NCI-H526 (cell line): ENCODE results near the gene MYO3B.
"Not testable (repeated sequence)": the region's sequence is repeated elsewhere in the genome, so short reads cannot be mapped to it uniquely, and the experiment has no call there.

ENCODE experiments used
- DNase-seq, 2 experiments: peaks; one replicate each; lab custom pipeline; 2025; lab: John Stamatoyannopoulos, UW

Gene MYO3B

DNA sequence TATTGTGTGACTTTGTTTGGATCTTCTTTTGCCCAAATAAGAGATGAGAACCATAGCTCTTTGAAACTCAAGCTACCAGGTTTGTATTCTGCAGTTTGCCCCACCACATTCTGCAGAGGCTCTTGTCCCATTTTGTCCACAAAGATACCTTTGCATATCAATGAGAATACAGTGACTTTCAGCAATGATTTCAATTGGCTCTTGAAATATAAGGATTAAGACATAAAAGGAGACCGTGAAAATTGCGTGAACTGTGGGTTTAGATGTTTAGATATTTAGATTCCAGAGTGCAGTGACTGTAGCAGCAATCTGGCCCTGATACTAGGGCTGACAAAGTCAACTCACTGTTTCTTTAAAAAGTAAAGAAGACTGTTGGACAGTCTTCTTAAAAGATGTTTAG lies 390.6 kb downstream of the MYO3B start:
- no peak for DNase-seq

DNA sequence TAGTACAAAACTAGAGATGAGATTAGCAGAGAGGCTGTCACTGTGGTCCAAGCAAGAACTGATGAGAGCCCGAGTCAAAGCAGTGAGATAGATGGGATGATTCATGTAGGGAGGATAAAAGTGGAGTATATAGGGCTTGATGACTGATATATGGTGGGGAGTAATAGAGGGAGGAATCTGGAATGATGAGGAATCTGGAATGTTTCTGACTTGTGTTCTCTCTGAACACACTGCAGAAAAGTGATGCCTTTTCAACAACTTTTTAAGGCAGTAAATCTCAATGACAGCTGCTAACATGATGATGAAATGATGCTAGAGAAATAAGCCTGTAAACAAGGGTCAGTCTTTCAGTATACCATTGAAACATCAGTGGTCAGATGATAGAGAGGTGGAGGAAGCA lies 393.7 kb downstream of the MYO3B start:
- DNase-seq: no peak

DNA sequence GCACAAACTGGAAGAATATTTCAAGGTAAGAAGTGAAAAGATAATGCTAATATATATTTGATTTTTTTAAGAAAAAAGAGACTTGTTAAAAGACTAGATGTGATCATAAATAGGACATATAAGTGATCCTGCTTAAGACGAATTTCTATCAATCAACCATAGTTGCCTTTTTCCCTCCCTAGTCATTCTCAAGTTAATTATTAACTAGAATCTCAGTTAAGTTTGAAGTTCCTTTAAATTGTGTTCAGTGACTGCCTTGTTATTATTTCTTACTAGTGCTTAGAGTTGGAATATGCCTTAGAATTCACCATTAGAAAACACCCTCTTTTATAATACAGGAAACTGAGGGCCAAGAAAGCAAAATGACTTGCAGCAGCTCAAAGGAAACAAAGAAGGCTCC lies 395.7 kb downstream of the MYO3B start:
- DNase-seq: no peak

DNA sequence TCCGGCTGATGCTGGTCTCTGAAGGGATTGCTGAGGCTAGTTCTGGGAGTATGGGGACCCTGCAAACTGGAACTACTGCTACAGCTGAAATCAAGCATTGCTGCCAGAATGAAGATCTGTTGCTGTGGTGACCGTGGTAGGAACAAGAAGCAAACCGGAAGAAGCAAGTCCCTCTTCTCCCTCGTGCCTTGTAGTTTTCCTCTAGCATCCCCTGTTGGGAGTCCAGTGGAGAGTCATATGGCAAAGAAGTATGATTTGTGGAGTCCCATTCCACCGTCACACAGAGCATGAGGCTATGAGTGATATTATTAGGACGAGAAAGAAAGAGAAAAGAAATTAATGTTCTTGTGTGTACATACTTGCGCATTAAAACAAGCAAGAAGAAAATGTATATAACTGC lies 398.3 kb downstream of the MYO3B start:
- DNase-seq: no peak

DNA sequence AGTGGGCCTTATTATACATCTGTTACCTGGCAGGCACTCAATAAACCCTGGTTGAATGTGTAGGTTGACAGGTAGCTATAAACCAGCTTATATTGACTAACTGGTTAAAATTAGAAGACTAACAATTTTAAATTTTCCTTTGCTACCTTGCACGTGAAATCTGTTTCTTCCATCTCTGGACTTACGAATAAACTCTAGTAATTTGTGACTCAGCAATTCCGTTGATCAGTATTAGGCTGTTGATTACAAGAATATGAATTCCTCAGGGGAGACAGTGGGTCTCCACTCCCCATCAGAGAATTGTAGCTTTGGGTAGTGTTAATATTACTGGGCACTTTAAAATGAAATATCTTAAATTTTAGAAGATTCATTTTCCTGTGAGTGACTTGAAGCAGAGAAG lies 399.4 kb downstream of the MYO3B start:
- DNase-seq: no peak

DNA sequence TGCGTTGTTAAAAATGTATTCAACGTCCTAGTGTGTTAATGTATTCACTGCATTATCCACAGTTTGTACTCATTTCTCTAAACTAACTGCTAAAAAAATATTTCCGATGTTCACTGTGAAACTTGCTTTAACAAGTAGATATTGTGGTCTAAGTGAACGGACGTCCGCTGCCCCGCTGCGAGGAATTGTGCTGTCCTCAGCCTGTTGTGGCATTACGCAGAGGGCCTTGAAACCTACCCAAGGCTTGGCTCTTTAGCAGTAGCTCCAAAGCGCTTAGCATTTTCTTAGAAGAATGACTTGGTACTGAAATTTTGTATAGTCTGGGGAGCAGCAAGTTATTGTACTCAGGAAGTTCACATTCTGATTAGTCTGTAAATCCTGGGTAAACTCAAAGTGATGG lies 400.7 kb downstream of the MYO3B start:
- no peak for DNase-seq

DNA sequence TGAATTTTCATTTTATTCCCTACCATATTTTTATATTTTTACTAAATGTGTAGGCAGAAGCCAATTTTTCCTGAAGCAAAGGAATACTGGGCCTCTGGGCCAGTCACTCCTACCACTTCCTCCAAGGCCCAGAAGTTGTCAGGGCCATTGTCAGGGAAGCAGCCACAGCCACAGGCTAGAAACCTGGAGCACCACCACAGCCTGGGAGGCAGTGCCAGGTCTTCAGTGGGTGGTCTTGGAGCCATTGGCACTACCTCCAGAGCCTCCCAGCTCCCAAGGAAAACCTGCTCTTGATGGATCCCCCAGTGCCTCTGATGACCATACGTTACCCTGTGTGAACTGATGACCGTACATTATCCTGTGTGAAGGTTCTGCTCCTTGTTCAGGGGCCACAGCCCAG lies 401.6 kb downstream of the MYO3B start:
- no peak for DNase-seq

DNA sequence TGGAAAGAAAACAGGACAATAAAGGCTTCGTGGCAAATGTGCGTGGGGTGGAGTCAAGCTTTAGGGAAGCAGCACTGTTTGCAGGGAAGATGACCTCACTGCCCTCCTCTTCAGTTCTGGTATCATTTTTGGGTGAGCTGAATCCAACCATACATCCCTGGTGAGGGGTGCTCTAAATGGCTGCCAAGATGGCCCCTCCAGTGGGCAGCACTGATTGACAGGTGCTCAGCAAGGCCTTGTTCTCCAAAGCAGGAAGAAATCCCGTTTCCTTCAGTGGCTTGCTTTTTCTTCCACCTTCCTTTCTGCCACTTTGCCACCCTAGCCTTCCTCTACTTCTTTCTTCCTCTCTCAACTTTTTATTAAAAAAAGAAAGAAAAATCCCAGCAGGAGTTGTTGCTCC lies 404.4 kb downstream of the MYO3B start:
- no peak for DNase-seq

DNA sequence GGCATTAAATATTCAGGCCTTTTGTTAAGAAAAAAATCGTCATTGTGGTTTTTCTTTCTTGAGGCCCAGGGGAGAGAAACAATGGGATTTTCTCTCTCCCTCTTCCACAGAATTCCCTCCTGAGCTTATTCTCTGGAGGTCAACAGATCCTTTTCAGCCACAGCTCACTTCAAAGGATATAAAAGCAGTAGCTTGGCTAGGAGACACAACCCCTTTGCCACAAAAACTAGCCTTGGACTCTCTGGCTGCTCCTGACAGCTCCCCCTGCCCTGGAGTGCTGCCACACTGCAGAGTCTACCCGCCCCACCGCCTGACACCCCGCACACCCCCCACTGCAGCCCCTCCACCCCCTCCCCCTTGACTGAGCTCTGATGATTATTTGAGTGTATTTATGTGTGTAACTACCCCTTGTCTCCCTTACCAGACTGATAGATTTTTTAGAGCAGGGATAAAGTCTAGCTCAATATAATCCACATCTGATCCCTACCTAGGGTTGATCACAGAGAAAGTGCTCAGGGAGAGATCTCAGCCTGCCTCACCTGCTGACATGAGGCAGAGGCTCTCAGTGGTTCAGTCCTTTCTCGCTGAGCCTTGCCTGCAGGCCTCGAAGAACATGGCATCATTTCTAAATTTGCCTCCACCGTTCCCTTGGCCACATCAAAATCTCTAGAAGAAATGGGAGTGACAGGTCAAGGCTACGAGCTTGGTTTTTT lies 405.0 kb downstream of the MYO3B start:
- DNase-seq: no peak

DNA sequence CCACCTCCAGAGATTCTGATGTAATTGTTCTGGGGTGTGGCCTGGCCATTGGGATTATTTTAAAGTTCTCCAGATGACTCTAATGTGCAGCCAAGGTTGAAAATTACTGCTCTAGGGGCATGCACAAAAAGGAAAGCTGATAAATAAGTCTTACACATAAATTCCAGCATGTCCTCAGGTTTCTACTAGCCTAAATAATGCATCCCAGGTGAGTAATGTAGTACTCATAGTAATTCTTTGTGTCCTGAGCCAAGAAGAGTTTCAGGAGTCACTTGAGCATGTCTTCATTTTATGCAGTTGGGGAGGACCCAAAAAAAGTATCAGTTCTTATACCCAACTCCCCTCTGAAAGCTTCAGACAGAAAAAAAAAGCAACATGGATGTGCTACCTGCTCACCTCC lies 407.1 kb downstream of the MYO3B start:
- no peak for DNase-seq

DNA sequence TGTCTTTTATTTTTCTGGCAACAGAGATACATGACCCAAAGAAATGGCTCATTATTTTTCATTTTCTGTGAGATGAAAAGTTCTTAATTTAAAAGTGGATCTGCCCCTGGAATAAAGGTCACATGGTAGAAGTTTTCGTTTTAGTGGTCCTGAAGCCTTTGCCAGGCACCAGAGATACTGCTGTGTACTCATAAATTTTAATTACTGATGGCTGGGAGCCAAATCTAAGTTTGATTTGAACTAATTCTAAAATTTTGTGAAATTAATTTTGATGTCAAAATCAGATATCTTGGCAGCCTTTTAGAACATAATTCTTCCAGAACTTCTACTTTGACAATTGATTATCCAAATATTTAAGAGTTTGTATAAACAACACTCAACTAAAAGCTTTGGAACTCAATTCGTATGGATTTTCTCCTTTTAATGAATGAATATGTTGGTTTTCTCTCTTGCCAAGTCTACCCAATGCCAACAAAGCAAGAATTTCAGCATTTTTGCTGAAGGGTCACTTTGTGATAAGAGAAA lies 408.7 kb downstream of the MYO3B start:
- DNase-seq: no peak

DNA sequence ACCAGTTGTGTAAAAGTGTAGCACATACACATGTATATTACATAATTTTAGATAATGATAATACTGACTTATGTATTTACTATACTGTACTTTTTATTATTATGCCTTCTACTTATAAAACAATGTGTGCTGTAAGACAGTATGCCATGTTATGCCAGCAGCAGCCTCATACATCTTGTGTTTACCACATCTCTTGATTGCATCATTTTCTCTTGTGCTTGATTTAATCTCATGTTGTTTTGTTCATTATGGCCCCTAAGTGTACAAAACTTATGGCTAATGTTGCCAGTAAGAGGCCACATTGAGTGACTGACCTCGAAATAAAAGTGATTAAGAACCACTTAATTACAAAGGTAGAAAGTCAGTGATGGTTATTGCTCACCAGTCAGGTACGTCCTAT lies 409.2 kb downstream of the MYO3B start:
- no peak for DNase-seq

DNA sequence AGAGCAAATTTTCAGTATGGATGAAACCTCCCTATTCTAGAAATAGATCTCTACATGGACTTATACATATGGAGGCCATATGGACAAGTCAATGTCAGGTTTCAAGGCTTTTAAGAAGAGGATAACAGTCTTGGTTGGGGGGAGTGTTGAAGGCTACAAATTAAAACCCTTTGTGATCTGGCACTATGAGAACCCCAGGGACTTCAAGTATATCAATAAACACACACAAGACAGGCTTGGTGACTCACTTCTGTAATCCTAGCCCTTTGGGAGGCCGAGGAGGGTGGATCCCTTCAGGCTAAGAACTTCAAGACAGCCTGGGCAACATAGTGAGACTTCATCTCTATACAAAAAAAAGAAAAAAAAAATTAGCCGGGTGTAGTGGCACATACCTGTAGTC lies 410.0 kb downstream of the MYO3B start:
- no peak for DNase-seq

DNA sequence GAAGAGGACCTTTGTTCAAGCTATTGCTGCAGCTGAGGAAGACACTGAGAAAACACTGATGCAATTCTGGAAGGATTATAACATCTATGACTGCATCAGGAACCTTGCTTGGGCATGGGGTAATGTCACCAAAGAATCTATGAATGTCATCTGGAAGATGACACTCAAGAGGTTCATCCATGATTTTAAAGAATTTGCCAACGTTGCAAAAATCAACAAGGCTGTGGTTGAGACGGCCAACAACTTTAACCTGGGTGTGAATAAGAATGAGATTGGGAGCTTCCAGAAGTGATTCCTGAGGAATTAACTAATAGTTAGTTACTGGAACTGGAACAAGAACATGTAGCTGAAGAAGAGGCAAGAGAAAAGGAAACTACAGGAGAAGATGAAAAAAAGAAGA lies 410.8 kb downstream of the MYO3B start:
- DNase-seq: no peak

DNA sequence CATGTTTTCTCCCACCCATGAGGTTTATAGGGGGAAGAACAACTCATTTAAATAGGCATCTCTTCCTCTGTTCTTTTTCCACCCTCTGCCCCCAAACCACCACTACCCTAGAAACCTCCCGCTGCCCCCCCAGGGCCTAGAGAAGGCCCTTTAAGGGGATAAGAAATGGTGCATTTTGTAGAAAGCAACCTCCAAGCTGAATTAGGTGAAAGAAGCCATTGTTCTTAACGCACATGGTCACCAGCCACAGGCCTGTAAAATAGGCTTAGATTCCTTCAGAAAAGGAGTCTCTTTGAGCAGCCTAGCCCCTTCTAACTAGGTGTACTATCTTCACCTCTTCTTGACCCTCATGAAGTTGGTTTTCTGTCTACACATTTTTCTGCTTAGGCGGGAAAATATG lies 418.6 kb downstream of the MYO3B start:
- no peak for DNase-seq

DNA sequence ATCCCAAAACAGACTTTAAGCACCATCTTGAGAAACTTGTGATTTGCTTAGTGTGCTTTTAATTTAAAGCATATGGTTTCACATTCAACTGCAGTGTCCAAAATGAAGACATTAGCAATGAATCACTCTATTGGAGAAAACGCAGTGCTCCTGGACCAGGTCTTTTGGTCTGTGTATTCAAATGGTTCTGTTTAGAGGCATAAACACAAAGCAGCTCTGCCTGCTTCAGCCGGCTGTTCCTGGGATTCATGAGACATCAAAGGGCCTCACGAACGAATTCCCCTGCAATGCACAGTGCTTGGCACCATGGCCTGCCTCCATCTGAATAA lies 420.1 kb downstream of the MYO3B start:
- no peak for DNase-seq

DNA sequence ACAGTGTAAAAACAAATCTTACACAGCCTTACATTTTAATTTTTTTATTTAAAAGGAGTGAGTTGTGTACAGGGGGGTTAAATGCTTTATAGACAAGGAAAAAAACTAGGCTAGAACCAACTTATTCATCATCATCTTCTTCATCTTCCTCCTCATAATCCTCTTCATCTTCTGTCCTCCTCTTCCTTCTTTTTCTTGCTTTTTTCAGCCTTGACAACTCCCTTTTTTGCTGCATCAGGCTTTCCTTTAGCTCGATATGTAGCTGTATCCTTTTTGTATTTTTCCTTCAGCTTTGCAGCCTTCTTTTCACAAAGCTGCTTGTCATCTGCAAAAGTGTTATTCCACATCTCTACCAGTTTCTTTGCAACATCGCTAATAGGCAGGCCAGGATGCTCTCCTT lies 423.5 kb downstream of the MYO3B start:
- no peak for DNase-seq

DNA sequence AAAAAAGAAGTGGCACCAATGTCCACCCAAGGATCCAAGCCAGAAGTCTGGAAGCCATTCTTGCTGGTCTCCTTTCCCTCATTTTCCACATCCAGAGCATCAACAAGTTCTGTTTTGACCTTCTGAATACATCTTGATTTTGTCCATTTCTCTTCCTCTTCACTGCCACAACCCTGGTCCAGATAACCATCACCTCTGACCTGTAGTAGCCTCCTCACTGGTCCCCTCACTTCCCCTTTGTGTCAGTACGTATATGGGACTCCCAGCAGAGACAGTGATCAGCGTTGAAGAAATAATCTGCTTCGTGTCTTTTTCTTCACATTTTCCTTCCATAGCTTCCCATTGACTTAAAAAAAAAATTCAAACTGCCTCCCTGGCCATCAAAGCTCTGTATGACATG lies 427.9 kb downstream of the MYO3B start:
- no peak for DNase-seq

DNA sequence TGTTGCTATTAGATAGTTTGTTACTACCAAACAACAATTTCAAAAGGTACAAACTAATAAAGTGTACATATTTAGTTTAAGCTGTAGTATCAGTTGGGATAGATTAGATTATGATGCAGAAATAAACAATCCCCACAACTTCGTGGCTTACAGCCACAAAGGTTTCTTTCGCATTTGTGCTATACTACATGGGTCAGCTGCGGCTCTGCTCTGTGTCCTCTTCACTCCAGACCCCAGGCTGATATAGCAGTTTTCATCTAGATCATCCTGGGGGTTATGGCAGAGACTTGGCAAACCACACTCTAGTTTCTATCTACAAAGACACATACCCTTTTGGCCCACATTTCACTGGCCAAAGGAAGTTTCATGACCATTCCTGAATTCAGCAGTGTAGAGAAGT lies 429.2 kb downstream of the MYO3B start:
- no peak for DNase-seq

DNA sequence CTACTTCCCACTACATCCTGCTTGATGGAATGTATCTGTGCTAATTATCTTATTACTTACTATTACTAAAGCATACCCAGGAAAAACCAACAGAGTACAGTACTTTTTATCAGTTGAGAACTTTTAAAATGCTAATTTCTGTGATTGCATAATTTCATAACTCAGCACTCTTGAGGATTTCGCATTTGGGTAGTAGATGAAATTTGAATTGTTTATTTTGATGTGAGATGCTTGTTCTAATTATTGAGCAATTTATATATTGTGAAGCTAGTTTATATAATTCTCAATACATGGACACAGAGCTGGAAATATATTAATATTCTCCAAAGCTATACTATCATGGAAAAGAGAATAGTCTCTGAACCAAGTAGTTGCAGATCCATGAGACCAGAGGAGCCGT lies 432.7 kb downstream of the MYO3B start:
- no peak for DNase-seq

DNA sequence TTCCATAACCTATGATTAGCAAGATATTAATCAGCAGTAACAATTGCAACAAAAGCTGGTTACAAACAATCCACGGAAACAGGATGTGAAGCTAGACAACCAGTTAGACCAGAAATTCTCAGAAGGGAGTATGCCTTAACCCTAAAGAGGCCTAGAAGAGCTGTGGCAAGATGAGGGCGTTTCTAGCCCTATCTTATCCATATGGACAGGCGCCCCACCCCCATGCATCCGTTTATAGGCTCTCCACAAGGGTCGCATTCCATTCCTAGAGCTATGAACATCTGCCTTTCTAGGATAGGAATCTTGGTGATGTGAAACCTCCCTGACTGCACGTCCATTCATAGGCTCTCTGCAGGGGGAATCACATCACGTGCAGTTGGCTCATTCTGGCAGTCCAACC lies 441.0 kb downstream of the MYO3B start:
- not testable (repeated sequence) for DNase-seq

DNA sequence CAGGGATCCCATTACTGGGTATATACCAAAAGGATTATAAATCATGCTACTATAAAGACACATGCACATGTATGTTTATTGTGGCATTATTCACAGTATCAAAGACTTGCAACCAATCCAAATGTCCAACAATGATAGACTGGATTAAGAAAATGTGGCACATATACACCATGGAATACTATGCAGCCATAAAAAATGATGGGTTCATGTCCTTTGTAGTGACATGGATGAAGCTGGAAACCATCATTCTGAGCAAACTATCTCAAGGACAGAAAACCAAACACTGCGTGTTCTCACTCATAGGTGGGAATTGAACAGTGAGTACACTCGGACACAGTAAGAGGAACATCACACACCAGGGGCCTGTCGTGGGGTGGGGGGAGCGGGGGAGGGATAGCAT lies 457.1 kb downstream of the MYO3B start:
- not testable (repeated sequence) for DNase-seq

DNA sequence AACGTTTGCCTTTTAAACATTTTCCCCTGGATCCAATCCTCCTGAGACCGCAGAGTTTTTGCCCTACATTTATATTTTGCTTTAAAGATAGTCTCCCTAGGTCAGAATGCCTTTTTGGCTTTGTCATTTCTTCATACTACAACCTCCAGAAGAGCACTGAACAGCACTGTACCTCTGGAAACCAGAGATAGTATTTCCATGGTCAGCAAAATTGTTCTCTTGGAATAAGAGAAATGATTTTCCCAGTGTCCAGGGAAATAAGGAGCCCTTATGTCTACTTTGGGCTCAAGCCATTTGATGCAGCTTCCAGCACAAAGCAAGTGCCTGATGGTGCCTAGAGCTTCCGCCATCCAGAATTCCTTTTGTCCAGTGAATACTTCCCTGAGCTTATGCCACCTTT lies 461.7 kb downstream of the MYO3B start:
- no peak for DNase-seq

DNA sequence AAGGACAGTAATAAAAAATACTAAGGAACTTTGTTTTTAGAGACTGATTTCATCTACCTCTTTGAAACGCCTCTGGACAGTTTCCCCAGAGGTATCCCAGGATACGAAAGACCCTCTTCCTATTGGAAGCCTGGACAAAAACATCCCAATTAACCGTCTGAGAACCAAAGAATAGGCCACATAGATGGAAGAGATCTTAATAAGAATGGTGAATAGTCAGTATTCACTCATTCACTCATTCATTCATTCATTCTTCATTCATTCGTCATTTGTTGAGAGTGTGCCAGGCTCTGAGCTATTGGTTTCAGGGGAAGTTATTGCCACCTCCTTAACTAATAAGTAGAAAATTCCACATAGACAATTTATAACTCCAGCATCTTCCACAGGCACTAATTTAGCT lies 464.0 kb downstream of the MYO3B start:
- no peak for DNase-seq

DNA sequence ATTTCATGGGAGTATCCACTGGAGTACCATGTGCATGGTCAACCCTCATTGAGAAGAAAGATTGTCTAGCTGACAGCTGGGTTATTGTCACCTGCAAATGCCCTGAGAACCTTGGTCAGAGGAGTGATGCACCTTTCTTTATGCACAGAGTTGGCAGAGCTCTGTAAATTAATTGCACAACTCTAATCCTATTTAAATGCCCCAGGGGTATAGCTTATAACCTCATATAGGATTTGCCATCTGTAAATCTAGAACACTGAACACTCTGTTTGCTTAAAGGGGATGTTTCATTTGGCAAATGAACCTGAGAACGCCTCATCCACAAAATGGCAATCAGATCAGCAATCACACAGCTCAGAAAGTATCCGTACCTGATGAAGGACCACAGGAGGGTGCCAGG lies 465.4 kb downstream of the MYO3B start:
- DNase-seq: no peak
